ENCODE results near the gene RCAN3. TPM values are rescaled to one million over a fixed set of nuclear protein-coding genes. Genes with fewer than 3 reads are reported as not detected.
"Not testable (repeated sequence)": the region's sequence is repeated elsewhere in the genome, so short reads cannot be mapped to it uniquely, and the experiment has no call there.

The RCAN3 gene
- total RNA-seq (2014; rRNA removed; shearing (Covaris generic)) = 34.6 and 36.7 TPM in 2 replicates
- polyA plus RNA-seq (2014; cell fraction: nucleus; rRNA removed) = 8.3 and 15.2 TPM in 2 replicates

DNA sequence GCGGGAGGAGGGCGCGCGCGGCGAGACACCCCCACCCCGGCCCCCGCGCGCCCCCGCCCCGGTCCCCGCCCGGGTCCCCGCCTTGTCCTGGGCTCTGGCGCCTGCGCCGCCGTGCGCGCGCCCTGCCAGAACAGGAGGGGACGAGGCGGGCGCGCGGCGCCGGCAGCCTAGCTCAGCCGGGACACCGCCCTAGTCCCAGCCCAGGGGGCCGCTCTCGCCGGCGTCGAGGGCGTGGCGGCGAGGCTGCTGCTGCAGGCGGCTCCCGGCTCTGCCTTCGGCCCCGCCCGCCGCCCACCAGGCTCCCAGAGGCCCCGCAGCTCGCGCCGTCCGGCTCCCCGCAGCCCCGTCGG lies at the start of gene RCAN3:
Gene RCAN3 (plus strand): TSS at position 128 of the 350 bp plus-strand sequence. CDS start 11,537 bp downstream, outside the sequence.
- peak; percentile 78 for DNase-seq (ENCODE audit: extremely low read depth, low read depth)

DNA sequence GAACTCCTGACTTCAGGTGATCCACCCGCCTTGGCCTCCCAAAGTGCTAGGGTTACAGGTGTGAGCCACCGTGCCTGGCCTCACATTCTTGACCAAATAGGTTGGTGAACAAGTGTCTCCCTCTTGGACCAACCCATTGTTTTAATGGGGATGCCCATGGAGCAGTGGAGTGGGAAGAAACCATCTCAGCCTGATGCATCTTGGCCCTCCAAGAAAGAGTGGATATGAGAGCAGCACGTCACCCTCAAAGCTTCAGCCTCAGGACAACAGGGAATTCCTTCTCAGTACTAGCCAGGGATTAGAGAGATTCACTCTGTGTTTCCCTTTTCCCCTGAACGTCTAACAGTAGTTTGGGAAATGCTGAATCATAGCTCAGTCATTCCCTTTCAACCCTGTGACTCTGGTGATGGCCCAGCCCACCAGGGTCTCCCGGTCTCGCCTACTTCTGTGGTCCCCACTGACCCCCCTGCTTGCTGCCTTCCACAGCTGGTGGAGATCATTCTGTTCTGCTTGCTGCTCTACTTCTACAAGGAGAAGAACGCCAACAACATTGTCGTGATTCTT lies 49.6 kb upstream of the RCAN3 start:
- DNase-seq (ENCODE audit: extremely low read depth, low read depth) = no peak

DNA sequence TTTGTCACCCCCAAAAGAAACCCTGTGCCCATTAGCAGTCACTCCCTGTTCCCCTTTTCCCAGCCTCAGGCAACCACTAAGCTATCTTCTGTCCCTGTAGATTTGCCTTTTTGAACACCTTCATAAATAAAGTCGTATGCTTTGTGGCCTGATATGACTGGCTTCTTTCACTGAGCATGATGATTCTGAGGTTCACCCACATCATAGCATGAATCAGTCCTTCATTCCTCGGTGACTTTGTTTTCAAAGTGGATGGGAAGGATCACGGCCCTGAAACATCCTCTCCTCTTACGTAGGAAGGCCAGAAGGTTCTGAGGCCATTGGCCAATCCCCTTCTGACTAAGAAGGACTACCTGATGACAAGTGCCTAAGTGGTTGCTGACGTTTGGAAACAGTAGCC lies 48.0 kb upstream of the RCAN3 start:
- DNase-seq (ENCODE audit: extremely low read depth, low read depth) = no peak

DNA sequence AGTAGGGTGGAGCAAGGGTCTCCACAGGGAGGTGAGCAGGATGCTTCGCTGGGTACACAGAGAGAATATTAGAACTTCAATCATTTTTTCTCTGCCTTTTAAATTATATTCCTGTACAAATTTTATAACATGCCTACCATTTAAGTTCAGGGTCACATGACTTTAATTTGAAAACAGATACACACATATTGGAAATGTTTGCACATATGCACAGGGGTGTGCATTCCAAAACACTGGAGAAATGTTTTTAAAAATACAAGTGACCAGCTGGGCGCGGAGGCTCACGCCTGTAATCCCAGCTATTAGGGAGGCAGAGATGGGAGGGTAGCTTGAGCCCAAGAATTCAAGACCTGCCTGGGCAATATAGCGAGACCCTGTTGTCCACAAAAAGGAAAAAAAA lies 47.4 kb upstream of the RCAN3 start:
- no peak for DNase-seq (ENCODE audit: extremely low read depth, low read depth)

DNA sequence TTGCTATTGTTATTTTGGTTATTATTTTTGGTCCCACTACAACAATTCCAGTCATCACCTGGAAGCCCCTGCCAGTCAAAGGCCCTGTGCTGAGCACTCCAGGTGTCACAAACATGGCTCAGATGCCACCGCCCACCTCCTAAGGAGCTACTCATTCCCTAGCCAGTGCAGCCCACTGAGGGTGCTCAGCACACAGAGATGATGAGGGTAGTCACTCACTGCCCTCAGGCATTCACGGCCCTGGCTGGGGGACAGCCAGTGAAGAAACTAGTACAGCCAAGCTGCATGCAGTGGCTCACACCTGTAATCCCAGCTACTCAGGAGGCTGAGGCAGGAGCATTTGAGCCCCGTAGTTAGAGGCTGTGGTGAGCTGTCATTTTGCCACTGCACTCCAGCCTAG lies 44.8 kb upstream of the RCAN3 start:
- no peak for DNase-seq (ENCODE audit: extremely low read depth, low read depth)

DNA sequence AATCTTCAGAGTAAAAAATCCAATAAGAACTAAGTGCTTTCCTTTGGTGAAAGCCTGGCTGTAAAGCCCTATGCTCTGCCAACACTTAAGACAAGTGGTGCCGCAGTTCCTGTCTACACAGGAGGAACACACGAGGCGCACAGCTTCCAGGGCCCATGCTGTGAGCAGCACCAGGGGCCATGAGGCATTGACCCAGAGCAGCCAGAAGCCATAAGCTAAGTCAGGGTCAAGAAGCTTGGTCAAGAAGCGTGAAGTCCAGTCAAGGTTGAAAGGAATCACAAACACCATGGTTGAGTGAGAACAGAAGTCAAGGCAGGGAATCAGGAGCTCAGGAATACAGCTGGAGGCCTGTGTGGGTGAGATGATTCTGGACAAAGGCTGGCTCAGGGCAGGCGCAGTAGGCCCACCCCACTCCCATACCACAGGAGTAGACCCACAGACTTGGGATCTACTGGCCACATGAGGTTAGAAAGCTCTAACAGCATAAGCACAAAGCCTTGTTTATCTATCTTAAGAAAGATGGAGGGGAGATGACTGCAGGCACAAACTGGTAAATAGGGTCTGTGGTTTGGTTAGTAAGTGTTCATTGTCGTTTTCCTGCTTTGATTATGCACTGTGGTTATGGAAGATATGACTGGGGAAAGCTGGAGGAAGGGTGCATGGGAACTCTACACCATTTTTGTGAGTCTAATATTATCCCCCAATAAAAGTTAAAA lies 42.9 kb upstream of the RCAN3 start:
- no peak for DNase-seq (ENCODE audit: extremely low read depth, low read depth)

DNA sequence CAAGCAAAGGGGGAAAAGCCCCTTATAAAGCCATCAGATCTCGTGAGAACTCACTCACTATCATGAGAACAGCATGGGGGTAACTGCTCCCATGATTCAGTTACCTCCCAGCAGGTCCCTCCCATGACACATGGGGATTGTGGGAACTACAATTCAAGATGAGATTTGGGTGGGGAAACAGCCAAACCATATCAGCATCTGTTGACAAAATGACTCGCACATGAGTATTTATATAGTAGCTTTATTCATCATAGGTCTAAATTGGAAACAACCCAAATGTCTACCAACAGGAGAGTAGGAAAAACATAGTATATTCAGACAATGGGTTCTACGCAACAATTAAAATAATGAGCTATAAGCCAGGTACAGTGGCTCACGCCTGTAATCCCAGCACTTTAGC lies 40.5 kb upstream of the RCAN3 start:
- DNase-seq (ENCODE audit: extremely low read depth, low read depth) = not testable (repeated sequence)

DNA sequence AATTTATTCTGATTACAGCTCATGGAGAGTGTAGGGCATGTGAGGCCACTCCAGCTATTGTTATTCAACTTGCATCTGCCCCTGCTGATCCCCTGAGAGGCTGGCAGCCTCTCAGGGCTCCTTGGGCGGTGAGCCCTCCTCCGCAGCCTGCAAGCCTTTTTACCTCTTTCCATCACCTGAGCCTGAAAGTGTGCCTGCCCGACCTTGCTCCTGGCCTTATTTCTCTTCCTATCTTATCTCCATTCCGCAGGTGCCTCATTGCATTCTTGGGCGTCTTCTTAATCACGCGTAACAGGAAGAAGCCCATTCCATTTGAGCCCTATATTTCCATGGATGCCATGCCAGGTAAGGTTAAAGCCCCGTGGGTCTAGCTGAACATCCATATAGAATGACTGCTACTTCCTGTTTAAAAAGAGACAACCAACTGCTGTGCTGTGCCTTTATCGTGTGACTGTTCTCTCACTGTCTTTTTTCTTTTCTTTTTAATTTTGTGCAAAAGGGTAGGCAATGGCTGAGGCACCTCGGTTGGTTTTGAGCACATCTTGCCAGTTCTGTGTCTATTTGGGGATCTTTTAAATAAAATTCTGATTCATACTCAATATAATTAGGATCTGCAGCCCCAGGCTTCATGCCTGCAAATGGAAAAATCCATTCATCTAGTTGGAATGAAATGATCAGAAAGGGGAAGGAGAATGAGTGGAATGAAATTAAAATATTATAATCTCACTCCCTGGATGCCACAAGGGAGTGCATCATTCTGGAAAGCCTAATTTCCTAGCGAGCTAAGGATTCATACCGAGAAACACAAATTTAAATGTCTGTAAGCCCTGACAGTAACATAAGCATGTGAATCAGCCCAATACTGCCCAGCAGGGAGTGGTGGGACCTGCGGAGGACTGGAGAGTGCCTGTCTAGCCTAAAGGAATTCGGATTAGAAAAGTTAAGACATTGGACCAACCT lies 38.6 kb upstream of the RCAN3 start:
- no peak for DNase-seq (ENCODE audit: extremely low read depth, low read depth)

DNA sequence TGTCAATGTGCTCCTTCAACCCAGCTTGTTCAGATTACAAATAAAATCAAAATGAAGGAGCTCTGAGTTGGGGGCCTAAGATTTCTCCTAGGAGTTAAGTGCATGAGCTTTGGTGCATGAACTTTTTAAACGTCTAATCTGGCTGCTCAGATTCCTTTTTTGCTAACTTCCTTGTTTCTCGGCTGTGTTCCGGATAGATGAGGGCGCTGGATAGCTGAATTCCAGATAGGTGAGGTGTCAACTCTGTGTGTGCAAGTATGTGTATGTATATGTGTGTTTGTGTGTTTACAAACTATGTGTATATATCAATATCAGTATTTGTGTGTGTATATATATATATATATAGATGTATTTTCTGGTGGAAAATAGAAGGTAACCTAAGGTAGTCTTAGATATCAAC lies 37.5 kb upstream of the RCAN3 start:
- no peak for DNase-seq (ENCODE audit: extremely low read depth, low read depth)

DNA sequence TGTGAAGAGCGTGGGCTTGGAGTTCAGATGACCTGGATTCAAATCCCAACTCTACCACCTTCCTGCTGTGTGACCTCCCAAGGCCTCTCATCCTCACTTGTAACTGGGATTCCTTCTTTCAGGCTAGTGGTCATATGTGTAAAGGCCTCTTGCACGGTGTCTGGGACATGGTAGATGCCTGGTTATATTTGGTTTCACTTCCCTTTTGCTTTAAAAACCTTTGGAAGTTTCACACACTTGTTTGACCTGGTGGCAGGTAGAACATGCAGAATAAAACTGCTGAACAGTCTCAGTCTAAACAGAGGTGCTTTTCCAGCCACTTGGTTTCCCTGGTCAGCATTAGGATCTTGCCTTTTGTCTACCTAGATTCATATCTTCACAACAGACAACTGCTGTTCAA lies 37.0 kb upstream of the RCAN3 start:
- DNase-seq (ENCODE audit: extremely low read depth, low read depth) = no peak

DNA sequence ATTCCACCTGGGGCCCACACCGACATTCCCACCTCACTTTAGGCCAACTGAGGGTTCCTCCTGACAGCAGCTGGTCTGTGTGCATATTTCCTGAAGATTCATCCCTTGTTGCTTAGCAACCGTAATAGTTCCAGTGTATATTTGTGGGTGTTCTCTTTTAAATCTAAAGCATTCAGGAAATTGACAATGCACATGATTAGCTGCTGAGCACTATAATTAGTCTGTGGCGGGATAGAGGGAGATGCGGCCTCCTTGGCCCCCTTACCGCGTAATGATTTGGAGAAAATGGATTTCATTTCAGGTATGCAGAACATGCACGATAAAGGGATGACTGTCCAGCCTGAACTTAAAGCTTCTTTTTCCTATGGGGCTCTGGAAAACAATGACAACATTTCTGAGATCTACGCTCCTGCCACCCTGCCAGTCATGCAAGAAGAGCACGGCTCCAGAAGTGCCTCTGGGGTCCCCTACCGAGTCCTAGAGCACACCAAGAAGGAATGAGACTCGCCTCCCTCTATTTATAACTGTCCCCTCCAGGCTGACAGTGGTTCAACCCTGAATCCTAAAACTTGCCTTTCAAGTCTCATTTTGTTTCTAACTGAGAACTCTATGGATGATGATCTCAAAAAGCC lies 33.8 kb upstream of the RCAN3 start:
- no peak for DNase-seq (ENCODE audit: extremely low read depth, low read depth)

DNA sequence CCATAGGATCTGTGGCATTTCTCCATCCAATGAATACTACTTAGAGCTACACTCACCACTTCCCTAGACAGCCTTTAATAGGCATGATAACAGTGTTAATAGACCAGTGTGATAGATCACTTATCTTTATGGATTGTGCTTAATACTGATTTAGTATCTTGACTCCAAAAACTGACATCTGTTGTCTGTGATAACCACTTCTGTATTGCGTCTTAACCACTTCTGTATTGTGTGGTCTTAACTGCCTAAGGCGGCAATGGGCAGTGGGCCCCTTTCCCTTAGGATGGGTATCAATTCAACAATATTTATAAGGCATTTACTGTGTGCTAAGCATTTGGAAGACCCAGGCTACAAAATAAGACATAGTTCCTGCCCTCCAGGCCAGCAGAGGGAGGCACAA lies 32.0 kb upstream of the RCAN3 start:
- DNase-seq (ENCODE audit: extremely low read depth, low read depth) = no peak

DNA sequence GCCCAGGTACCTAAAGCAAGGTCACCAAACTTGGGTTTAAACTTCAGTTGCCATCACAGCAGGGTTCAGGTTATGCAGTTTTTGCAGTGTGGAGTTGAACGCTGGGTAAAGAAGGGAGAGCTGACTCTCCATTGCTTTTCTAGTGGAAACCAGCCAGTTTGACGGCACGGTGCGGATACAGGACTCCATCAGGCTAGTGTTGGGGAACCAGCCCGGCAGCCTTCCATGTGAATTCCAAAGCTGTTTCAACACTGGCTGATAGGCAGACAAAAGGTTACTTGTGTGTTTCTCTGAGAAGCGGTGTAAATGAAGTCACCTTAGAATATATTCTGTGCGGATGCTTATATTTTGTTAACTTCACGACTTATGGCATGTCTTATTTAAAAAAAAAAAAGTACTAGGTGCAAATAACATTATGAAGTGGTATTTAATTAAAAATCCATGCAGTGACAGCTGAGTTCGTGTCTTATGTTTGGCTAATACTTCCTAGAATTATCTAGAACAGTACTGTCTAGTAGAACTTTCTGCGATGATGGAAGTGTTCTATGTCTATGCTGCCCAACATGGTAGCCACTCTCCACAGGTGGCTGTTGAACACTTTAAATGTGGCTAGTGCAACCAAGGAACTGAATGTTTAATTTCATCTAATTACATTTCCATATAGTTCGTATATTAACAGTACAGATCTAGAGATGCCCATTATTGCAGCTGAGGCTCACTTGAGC lies 29.9 kb upstream of the RCAN3 start:
- DNase-seq (ENCODE audit: extremely low read depth, low read depth) = no peak

DNA sequence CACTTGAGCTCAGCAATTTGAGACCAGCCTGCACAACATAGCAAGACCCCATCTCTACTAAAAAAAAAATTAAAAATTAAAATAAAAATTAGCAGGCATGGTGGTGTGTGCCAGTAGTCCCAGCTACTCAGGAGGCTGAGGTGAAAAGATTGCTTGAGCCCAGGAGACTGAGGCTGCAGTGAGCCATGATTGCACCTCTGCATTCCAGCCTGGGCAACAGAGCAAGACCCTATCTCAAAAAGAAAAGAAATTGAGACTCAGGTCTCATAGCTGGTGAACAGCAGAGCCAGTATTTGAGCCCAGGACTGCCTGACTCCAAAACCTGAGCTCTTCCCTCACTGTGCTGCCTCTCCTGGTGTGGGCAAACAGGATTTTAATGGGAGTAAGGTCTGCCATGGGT lies 28.4 kb upstream of the RCAN3 start:
- DNase-seq (ENCODE audit: extremely low read depth, low read depth) = no peak

DNA sequence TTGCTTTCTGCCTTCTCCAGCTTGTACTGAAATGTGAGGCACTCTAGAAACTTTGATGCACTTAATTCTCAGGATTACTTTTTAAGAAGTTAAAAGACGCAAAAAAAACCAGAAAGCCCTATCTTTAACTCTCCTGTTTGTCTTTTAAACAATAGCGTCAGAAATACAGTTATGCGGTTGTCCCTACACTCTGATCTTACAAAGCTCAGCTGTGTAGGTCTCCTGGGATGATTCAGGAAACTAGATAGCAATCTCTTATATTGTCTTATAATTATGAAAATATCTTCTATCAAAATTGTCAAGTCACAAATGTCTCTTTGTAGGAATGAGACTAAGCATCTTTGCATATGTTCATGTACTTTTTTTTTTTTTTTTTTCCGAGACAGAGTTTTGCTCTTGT lies 26.9 kb upstream of the RCAN3 start:
- DNase-seq (ENCODE audit: extremely low read depth, low read depth) = no peak

DNA sequence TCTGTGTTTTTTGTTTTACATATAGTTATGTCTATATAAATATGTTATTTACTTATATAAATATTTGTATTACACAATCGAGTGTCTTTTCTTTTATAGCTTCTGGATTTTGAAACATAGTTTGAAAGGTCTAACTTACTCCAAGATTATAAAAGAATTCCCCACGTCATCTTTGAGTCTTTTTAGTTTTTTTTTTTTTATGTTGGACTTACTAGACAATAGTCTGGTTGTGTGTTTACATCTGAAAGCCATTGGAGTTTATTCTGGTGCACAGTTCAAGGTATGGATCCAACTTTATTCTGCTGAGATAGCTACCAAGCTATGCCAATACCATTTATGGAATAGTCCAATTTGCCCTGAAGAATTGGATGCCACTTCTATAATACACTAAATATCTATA lies 26.1 kb upstream of the RCAN3 start:
- DNase-seq (ENCODE audit: extremely low read depth, low read depth) = no peak

DNA sequence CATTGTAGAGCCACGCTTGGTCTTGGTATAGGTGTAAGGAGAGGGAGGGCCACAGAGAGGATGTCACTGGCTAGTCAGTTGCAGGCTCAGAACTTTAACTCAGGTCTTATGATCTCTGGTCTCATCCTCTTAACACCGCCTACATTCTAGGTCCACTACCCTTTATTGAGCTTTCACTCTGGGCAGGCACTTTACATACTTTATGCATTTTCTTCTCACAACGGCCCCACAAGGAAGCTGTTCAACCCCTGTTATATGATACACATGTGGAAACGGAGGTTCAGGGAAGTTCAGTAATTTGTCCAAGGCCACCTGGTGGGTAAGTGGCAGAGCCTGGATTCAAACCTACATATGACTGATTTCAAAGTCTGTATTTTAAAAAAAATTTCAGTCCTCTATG lies 25.3 kb upstream of the RCAN3 start:
- no peak for DNase-seq (ENCODE audit: extremely low read depth, low read depth)

DNA sequence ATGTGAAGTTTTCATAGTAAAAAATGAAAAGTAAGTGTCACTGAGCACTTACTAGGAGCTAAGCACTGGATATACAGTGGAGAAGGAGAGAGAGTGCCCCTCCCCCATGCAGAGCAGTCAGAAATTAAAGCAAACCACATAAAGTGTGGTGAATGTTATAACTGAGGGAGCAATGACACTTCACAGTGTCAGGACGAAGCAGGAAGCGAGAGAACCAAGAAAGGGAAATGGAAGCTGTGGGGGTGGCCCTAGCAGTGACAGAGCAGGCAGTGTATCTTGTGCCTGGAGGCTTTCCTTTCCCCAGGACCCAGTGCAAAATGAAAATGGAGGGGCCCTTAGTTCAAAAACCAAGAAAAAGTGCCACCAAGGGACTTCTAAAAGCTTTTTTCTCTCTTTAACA lies 21.5 kb upstream of the RCAN3 start:
- DNase-seq (ENCODE audit: extremely low read depth, low read depth) = no peak

DNA sequence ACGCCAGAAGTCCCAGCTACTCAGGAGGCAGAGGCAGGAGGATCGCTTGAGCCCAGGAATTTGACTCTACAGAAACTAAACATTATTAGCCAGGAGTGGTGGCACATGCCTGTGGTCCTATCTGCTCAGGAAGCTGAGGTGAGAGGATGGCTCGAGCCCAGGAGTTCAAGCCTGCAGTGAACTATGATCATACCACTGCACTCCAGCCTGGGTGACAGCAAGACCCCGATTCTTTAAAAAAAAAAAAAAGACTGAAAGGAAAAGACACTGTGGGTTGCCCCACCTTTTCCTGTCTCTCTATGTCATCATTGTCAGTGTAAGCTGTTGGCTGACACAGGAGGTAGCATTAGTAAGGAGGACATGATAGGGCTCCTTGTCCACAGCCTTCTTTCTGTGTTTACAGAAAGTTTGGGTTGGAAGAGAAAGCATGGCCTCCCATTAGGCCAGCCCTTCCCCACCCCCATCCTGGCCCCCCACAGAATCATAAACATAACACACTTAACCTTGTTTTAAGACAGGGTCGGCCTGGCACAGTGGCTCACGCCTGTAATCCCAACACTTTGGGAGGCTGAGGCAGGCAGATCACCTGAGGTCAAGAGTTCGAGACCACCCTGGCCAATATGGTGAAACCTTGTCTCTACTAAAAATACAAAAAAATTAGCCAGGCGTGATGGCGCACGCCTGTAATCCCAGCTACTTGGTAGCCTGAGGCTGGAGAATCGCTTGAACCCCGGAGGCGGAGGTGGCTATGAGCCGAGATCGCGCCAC lies 20.6 kb upstream of the RCAN3 start:
- DNase-seq (ENCODE audit: extremely low read depth, low read depth) = no peak

DNA sequence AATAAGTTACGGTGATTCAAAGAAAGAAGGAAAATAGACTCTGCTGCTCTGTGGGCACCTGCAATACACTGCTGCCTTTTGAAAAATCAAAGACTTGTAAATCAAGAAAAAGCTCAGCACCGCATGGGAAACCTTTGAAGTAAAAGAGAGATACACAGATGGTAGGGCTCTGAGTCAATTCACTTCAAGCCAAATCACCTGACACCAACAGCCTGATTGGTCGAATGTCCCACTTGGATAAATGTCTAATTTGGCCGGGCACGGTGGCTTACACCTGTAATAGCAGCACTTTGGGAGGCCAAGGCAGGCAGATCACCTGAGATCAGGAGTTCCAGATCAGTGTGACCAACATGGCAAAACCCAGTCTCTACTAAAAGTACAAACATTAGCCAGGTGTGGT lies 19.2 kb upstream of the RCAN3 start:
- no peak for DNase-seq (ENCODE audit: extremely low read depth, low read depth)

All from NCI-H460 (cell line).